NCI-H510A treated with DMSO at 0.1 percent for 48 hours (cell line): ENCODE data around the gene CLCNKB.
"Not testable (repeated sequence)": the region's sequence is repeated elsewhere in the genome, so short reads cannot be mapped to it uniquely, and the experiment has no call there.

ENCODE experiments used
- DNase-seq: peaks from one replicate; lab custom pipeline; 2025; lab: John Stamatoyannopoulos, UW

Gene CLCNKB

DNA sequence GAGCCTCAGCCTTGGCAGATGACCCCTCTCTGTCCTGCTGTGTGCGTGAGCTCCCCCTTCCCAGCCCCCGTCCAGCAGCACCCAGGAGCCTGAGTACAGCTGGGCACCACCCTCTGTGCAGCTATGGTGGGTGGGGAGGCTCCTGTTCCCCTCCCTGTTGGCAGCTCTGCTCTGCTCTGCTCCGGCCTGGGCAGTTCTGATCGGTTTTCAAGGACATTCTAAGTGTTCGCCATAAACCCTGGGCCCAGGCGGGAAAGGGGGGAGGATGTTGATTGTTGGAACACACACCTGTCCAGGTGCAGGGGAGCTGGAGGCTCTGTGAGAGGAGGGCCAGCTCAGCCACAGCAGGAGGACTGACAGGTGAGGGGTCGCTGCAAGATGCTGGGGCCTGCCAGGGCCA, at the start of gene CLCNKB:
Gene CLCNKB (plus strand): TSS at position 262 of the 400 bp plus-strand sequence. CDS start 711 bp downstream, outside the sequence.
- DNase-seq, result peak; percentile 98

DNA sequence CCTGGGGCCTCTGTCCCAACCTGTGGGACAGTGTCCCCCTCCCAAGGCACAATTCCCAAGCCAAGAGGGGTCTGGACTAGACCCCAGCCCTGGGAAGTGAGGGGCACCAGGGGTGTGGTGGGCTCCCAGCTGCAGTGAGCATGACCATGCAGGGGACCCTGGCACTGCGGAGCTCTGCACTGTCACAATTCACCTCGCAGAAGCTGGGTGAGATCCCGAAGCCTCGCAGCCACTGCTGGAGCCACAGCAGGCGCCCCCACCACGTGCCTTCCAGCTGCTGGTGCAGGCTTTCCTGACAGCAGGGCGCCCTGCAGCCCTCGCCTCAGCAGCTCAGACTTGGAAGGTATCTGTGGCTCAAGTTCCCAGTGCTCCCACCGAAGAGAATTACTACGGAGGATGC, 49.5 kb upstream of the CLCNKB start:
- DNase-seq, result no peak

DNA sequence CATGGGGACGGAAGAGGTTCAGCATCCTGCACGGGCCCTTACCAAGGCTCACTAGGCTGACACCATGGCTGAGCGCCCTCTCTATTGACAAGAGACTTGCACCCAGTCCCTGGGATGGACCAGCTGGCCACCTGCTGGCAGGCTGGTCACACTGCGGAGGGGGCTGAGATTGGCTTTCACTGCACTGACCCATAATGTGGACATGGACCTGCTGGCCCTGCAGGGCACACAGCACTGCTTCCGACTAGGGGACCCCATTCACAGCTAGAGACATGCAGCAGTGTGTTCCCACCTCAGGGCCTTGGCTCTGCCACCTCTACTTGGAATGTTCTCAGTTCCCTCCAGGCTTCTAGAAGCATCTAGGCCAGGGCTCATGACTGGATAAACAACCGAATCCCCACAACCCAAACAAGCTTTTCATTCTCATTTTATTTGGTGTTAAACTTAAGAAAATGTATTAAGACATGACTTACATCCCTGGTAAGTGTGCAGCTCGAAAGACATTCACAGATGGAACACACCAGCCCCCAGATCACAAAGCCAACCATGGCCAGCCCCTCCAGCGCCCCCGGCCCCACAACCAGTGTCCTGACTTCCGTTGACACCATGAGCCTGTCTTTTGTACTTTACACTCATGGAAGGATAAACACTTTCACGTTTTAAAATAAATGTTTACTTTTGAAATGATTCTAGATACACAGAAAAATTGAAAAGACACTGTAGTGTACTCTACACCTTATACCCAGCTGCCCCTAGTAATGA, 48.8 kb upstream of the CLCNKB start:
- peak; percentile 77 for DNase-seq

DNA sequence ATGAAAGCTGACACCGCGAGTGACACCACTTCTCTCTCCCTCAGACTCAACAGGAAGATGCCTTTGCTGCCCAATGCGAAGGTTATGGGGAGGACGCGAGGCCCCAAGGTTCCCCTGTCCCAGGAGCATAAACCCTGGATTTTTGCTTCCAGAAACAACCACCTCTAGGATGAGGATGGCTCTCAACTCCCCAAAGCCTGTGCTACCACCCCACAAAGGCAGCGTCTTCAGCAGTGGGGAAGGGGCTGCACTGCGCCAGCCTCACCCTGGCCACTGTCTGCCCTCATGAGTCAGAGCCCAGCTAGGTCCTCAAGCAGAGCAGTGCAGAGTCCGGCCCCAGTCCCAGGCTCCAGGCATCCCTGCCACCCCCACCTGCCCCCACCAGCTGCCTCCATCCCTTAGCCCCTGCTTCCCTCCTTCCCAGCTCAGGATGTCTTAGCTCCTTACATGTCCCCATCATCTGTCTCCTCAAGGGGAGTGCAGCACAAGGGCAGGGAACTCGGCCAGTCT, 46.5 kb upstream of the CLCNKB start:
- no peak for DNase-seq

DNA sequence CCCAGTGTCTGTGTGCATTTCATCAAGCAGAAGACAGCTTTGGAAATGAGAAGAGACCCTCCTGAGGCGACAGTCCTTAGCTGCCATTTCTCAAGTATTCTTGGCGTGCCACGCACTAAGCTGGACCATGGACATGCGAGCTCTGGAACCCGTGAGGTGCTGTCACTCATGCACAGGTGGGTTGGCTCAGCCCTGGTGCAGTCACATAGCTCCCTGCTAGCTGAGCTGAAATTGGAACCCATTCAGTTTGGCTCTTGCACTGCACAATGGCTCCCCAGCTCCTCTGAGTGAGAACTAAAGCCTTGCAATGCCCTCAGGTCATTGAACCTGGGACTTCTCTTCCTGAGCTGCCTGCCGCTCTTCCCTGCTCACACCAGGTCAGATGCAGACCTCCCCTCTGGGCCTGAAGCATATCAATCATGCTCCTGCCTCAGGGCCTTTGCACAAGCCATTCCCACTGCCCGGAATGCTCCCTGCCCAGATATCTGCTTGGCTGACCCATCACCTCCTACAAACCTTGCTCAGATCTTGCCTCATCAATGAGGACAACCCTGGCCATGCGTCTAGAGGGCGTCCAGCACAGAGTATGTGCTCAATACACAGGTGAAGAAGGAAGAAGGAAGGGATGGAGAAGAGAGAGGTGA, 45.8 kb upstream of the CLCNKB start:
- DNase-seq, result no peak

DNA sequence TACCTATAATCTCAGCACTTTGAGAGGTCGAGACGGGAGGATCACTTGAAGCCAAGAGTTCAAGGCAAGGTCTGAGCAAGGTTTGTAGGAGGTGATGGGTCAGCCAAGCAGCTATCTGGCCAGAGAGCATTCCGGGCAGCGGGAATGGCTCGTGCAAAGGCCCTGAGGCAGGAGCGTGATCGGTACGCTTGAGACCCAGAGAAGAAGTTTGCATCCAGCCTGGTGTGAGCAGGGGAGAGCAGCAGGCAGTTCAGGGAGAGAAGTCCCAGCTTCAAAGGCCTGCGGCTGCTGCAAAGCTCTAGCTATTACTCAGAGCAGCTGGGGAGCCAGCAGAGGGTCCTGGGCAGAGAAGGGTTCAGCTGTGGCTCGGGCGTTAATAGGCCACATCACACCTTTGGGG, 44.7 kb upstream of the CLCNKB start:
- DNase-seq, result no peak

DNA sequence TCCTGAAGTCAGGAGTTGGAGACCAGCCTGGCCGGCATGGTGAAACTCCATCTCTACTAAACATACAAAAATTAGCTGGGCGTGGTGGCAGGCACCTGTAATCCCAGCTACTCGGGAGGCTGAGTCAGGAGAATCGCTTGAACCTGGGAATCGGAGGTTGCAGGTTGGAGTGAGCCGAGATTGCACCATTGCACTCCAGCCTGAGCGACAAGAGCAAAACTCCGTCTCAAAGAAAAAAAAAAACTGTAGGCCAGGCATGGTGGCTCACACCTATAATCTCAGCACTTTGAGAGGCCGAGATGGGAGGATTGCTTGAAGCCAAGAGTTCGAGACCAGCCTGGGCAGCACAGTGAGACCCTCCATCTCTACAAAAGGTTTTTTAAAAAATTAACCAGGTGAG, 42.3 kb upstream of the CLCNKB start:
- DNase-seq, result not testable (repeated sequence)

DNA sequence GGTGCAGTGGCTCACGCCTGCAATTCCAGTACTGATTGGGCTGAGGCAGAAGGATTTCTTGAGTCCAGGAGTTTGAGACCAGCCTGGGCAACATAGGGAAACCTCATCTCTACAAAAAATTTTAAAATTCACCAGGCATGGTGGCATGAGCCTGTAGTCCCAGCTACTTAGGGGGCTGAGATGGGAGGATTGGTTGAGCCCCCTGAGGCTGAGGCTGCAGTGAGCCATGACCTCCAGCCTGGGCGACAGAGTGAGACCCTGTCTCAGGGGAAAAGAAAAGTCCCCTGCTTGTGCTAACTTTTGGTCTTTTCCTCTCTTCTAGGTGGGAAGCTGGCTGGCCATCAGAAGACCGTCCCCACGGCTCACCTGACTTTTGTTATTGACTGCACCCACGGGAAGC, 38.0 kb upstream of the CLCNKB start:
- no peak for DNase-seq

DNA sequence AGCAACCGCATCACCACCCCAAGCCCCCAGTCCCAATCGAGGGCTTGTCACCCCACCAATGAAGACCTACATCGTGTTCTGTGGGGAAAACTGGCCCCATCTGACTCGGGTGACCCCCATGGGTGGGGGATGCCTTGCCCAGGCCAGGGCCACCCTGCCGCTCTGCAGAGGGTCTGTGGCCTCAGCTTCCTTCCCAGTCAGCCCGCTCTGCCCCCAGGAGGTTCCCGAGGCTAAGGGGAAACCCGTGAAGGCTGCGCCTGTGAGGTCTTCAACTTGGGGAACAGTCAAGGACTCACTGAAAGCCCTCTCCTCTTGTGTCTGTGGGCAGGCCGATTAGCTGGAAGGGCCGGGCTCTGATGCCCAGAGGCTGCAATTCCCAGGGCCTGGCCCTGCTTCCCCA, 37.6 kb upstream of the CLCNKB start:
- no peak for DNase-seq

DNA sequence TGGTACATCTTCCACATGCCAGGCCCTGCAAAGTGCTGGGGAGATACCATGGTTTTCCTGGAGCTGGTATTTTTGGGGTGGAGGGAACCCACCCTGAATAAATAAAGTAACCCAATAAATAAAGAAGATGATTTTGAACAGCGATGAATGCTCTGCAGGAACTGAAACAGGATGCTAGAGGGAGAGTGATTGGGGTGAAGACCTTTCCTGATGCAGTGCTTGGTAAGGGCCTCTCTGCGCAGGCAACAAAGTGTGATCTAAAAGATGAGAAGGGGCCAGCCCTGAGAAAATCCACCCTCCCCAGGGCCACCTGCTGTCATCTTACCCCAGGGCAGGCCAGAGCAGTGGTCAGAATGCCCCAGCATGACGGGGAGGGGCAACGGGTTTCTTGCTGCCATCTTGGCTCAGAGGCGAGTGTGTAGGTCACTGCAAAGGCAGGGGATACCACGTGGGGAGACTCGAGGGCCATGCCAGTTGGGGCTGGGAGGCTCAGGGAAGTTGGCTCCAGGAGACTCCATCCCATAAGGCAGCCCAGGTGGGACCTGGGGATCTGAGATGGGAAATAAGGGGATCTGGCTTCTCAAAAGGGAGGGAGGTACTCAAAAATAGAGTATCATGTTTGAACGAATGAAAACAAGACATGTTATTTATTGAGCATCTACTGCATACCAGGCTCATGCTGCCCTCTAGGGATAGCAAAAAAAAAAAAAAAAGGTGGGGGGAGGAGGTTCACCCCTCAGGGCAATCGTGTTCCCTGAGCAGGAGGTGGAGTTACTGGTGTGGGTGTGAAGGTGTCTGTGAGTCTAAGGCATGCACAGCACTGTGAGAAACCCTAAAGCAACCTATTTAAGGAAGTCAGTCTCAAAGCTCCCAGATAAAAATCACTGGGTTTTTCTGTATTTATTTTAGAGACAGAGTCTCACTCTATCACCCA, 36.8 kb upstream of the CLCNKB start:
- DNase-seq, result no peak

DNA sequence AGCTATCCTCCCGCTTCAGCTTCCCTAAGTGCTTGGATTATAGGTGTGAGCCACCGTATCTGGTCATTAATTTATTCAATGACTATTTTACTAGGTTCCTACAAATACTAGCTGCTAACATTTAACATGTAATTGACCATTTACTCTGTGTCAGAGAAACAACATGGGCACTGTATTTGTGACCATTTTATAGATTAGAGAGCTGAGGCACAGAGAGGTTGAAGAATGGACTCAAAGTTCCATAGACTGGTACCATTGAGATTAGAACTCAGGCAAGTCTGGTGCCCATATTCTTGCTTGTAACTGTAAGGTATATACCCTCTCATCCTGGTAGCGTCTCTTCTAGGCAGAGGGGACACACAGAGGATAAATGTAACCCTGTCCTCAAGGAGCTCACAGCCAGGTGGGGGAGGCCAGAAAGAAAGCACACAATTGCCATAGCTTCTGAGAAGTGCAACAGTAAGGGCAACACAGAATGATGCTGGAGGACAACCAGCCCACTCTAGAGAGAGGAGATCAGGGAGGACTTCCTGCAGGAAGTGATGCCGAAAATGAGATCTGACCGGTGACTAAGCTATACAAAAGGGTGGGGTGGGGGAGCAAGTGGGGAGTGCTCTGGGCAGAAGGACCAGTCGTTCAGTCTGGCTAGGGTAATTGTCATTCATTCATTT, 35.8 kb upstream of the CLCNKB start:
- DNase-seq, result no peak

DNA sequence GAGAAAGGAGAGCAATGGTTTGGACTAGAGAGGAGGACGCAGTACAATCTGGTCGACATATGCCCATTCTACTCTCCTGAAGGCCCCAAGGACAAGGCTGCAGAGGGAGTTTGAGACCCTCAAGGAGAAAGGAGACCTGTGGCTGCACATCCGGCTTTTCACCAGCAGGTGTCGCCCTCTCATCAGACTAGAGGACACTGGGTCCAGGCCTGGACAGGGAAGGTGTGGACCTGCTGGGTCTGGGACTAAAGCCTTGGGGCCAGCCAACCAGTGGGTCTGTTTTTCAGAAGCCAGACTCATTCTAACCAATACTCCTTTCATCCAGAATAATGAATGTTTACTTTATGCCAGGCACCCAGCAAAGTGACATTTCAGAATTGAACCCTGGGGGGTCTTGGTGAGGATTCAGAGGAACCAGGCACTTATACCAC, 34.5 kb upstream of the CLCNKB start:
- DNase-seq, result peak; percentile 92

DNA sequence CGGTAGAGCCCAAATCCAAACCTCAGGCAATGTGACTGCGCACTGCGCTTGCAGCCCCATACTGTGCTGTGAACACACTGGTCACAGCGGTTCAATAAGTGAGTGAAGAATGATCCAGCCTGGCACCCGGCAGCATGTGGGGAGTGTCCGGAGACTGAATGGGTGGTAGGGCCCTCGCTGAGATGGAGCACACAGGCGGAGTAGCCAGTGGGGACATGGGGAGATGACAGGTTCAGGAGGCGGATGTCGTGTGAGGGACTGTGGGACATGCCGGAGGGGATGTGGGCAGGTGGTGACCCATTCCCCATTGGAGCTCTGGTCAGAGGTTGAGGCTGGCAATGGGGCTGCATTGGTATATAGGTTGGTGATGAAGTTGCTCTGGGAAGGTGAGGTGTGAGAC, 33.9 kb upstream of the CLCNKB start:
- DNase-seq, result no peak

DNA sequence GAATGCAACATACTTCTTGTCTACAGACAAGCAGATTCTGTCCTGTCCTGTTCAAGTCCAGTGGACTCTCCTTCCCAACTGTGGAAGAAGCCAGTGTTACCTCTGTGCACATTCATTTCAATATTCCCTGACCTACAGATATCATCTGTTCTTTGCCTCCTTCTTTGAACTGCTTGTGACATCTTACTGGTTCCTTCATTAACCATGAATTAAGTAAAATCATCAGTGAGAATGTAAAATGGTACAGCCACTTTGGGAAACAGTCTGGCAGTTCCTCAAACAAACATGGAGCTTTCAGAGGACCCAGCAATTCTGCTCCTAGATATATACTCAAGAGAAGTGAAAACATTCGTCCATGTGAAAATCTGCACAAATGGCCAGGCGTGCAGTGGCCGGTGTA, 32.7 kb upstream of the CLCNKB start:
- DNase-seq, result no peak

DNA sequence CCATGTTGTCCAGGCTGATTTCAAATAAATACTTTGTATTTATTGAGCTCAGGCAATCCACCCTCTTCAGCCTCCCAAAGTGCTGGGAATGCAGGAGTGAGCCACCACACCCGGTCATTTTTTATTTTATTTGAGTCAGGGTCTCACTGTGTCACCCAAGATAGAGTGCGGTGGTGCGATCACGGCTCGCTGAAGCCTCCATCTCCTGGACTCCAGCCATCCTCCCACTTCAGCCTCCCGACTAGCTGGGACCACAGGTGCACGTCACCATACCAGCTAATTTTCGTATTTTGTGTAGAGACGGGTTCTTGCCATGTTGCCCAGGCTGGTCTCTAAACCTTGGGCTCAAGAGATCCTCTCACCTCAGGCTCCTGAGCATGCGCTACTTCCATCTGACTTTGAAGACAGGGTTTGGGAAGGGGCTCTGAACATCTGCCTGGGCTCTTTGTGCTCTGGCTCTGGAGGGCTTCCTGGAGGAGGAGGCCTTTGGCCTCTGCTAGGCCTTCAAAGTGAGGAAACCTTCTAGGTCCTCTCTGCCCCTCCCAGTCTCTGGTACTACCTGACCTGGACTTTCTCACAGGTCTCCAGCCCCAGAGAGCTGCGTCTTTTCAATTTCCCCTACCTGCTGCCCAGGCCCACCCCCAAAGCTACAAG, 31.5 kb upstream of the CLCNKB start:
- no peak for DNase-seq

DNA sequence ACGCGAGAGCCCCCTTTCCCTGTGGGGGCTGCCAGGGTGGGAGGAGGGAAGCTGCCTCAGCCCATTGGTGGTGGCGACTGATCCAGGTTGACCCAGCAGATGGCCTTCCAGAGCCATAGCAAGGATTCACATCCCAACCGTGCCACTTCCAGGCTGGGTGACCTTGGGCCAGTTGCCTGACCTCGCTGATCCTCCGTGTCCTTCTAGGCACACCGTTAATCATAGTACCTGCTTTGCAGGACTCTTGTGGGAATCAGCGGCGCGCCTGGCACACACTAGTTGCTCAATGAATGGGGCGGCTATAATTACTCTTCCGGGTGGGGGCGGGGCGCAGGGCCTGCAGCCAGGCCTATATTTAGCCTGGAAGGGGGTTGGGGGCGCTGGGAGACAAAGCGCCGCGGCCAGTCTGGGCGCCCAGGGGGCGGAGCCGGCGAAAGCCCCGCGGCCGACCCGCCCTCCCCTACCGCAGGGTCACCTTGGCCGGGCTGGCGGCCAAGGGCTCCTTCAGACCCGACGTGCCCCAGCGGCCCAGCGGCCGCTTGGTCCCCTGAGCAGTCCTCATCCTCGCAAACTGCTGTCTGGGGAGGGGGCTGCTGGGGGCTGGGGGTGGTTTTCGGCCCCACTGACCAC, 30.9 kb upstream of the CLCNKB start:
- DNase-seq, result no peak

DNA sequence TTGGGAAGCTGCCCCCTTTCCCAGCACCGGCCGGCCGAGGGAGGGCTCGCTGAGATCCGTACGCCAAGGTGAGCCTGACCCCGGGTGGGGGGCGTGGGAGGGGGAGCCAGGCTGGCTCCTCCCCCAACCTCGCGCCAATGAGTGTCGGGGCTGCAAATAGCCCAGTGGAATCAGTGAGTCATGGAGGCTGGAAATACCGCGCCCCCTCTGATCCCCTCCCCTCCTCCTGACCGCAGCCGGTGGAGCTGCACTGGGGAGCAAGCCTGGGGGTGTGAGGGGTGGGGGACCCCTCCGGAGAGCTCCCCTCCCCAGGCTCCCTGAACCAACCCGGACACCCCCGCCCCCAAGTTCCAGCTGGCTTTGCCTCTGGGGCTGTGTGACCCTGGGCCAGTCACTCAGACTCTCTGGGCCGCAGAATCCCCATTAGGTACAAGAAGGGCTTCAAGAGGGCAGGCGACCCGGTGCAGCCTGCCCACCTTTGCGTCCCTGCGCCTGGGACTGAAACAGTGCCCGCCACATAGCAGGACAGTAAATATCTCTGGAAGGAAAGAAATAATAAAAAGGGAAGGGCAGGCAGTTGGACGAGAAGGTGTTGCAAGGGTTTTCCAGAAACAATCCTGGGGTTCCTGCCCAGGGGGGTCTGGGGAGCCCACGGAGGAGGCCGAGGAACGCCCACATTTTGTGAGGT, 30.2 kb upstream of the CLCNKB start:
- no peak for DNase-seq

DNA sequence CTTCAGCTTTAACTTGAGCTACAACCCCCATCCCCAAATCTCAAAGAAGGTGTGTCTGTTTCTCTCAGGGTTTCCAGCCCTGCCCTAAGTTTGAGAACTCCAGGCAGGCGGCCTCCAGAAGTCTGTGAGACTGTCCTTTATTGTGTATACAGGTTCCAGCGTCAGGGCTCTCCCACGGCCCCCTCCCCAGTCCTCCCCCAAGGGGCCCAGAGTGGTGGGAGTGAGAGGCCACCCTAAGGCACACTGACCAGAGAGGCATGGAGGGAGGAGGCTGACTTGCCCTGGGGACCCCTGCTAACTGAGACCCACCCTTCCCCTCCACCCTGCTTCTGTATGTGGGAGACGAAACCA, 29.7 kb upstream of the CLCNKB start:
- no peak for DNase-seq

DNA sequence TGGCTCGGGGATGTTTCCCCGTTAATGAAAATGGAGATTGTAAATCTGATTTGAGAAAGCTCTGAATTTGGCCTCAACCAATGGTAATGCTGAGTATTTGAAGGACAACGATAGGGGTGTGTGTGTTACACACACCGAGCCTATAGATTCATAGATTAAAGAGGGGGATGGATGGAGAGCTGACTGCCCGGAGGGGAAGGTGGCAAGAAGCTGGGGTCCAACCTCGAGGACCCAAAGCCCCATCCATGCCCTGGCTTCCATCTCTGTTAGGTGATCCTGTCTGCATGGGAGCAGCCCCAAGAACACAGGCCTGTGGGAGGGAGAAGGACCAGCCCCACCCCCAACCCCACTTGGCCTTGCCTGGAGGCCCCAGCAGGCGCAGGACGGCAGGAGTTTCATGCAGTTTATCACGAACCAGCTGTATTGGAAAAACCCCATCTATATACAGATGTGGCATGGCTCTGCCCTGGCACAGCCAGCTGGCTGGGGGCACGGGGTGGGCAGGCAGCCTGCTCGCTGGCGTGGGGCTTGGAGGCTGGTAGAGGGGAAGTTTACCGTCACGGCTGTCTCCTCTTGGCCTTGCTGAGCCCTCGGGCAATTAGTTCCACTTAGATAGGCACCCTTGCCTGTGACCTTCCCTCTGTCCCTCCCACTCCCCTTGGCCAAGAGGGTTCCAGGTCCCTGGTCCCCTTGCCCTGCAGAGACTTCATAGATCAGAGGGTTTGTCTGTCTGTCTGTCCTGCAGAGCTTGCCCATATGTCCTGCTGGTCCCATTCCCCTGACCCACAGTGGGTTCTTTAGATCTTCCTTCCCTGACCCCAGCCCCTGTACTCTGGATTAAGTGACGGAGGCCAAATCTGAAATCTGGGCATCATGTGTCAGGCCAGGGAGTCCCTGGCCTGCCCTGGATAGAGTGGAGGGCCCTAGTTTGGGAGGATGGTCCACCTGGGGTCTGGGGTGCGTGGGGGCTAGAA, 28.8 kb upstream of the CLCNKB start:
- DNase-seq, result no peak
